GM12878 (cell line): ENCODE results near the gene SEMA7A. TPM values are rescaled to one million over a fixed set of nuclear protein-coding genes. Genes with fewer than 3 reads are reported as not detected.
A peak's percentile ranks its signal among the peaks of the same experiment; 100 is the strongest.
"Not testable (repeated sequence)": the region's sequence is repeated elsewhere in the genome, so short reads cannot be mapped to it uniquely, and the experiment has no call there.

Experiments used
- ATAC-seq: fragments of 200-7000 bp; cut with Tn5 transposase; 3 replicates; pipeline ENCODE4 v1.9.1; 2020; ENCODE audit warnings: mild to moderate bottlenecking, moderate library complexity
- BruUV-seq: library from RNA; stranded (reverse); fragments of 400-500 nt; replicated peaks from 2 replicates; lab custom pipeline; 2021; lab: Mats Ljungman, UMichigan
- CTCF ChIA-PET: fragments of 300-600 bp; sonication (Branson Sonifier 250); formaldehyde crosslinking; extraction: SDS; loops from one replicate; lab custom pipeline; 2021; ENCODE audit warnings: inconsistent platforms; lab: Yijun Ruan, JAX
- POLR2A ChIA-PET: fragments of 350-600 bp; formaldehyde crosslinking; extraction: SDS; loops from one replicate; lab custom pipeline; 2021; ENCODE audit warnings: inconsistent platforms; lab: Charles Lee
- RAD21 ChIA-PET: fragments of 300-600 bp; sonication (Branson Sonifier 250); formaldehyde crosslinking; loops from one replicate; lab custom pipeline; 2023; ENCODE audit warnings: antibody characterized with exemption; ENCODE audit not compliant: unreplicated experiment; lab: Charles Lee
- SMC1A ChIA-PET: fragments of 300-600 bp; sonication (Branson Sonifier 250); formaldehyde crosslinking; loops from one replicate; lab custom pipeline; 2023; ENCODE audit not compliant: unreplicated experiment, uncharacterized antibody; lab: Charles Lee
- DNase-seq: peaks from one replicate; pipeline ENCODE4 v3.0.0-alpha.2; 2011; ENCODE audit warnings: low read depth, low spot score
- FAIRE-seq: peaks from 3 replicates; lab custom pipeline; 2011; peaks lifted over from hg19 to GRCh38; lab: Jason Lieb, UNC
- H2AFZ ChIP-seq: 2 replicates; pipeline ENCODE4 v1.6.0; 2011; ENCODE audit warnings: low read depth, low read length, control low read depth; ENCODE audit not compliant: control insufficient read depth
- H3K27ac ChIP-seq: 2 replicates; pipeline ENCODE4 v1.5.1; 2011; ENCODE audit warnings: control low read depth; ENCODE audit not compliant: control insufficient read depth, insufficient read depth
- H3K27me3 ChIP-seq, 2 experiments: replicated peaks in 1 of 2; 2 replicates each; pipeline versions ENCODE4 v1.6.0 to v1.6.1; 2011; ENCODE audit warnings: low read length in 1 of 2; ENCODE audit not compliant: control insufficient read depth in 2 of 2, insufficient read depth in 2 of 2
- H3K36me3 ChIP-seq, 2 experiments: 2 replicates each; pipeline ENCODE4 v1.5.1; 2011; ENCODE audit warnings: low read length in 1 of 2; ENCODE audit not compliant: control insufficient read depth in 2 of 2, insufficient read depth in 2 of 2
- H3K4me1 ChIP-seq: 2 replicates; pipeline ENCODE4 v1.6.1; 2011; ENCODE audit warnings: mild to moderate bottlenecking, low read length, moderate library complexity, mixed read lengths; ENCODE audit not compliant: control insufficient read depth, insufficient read depth
- H3K4me2 ChIP-seq: 2 replicates; pipeline ENCODE4 v1.6.0; 2011; ENCODE audit warnings: control low read depth; ENCODE audit not compliant: control insufficient read depth, insufficient read depth
- H3K4me3 ChIP-seq: fragments of 200-600 bp; sonication (generic); 2 replicates; pipeline ENCODE4 v1.5.1; 2016
- H3K79me2 ChIP-seq: 2 replicates; pipeline ENCODE4 v1.6.0; 2011; ENCODE audit warnings: low read length; ENCODE audit not compliant: control insufficient read depth, insufficient read depth
- H3K9ac ChIP-seq: 2 replicates; pipeline ENCODE4 v1.8.0; 2011; ENCODE audit warnings: low read length, control low read depth, mixed read lengths; ENCODE audit not compliant: control insufficient read depth, insufficient read depth
- H3K9me3 ChIP-seq: replicated peaks from 3 replicates; pipeline ENCODE4 v1.5.1; 2011; ENCODE audit warnings: mild to moderate bottlenecking, low read length; ENCODE audit not compliant: control insufficient read depth, insufficient read depth
- H4K20me1 ChIP-seq: 2 replicates; pipeline ENCODE4 v1.6.0; 2011; ENCODE audit not compliant: control insufficient read depth, insufficient read depth
- E4F1 ChIP-seq: fragments of 450-650 bp; IDR thresholded peaks from 2 replicates; pipeline ENCODE4 v1.6.1; 2018; ENCODE audit warnings: borderline replicate concordance, mild to moderate bottlenecking; ENCODE audit not compliant: partially characterized antibody
- WGBS: methylation state at CpG from one replicate; pipeline ENCODE4 v1.1.6; 2016; ENCODE audit warnings: low lambda C conversion rate; ENCODE audit not compliant: insufficient replicate concordance, insufficient coverage; ENCODE audit errors: missing lambda C conversion rate; 5-methylcytosine and 5-hydroxymethylcytosine counted together
- in situ Hi-C: fragments of 300-500 bp; cut with MboI; formaldehyde crosslinking; loops from 9 replicates; pipeline ENCODE4 v1.14.3; 2018; ENCODE audit warnings: mixed read lengths
- intact Hi-C: fragments of 100-400 bp; cut with micrococcal nuclease; formaldehyde crosslinking; loops from one replicate; pipeline ENCODE4 v1.14.2; 2022; ENCODE audit not compliant: unreplicated experiment
- microRNA-seq: library from miRNA; unstranded; fragments of <30 nt; microRNA quantifications from one replicate; pipeline ENCODE4, GENCODE V29; 2018
- polyA plus RNA-seq, 11 experiments: library from polyadenylated mRNA; depleted of rRNA in 4 of 11; unstranded in 6 of 11; stranded (reverse) in 5 of 11; fragments of >200 nt; fragmentation: Nextera tagmentation in 4 of 11; fragmentation: Illumina TruSeq in 1 of 11; extraction: Ambion mirVana in 4 of 11; extraction: Trizol in 1 of 11; gene quantifications; 1 replicate in 1 of 11; 2 replicates in 10 of 11; pipeline versions ENCODE4 v1.2.1 to v1.2.3, GENCODE V29; 2011 to 2016; ENCODE audit warnings: inconsistent platforms in 2 of 11, missing spikeins in 2 of 11, low read depth in 1 of 11
- small RNA-seq: library from RNA; depleted of rRNA; stranded (forward); fragments of <200 nt; gene quantifications from one replicate; pipeline ENCODE3, GENCODE V24; 2014
- total RNA-seq, 4 experiments: library from RNA; depleted of rRNA in 3 of 4; stranded (reverse); fragments of >200 nt in 3 of 4; fragmentation: Illumina TruSeq in 1 of 4; extraction: Trizol in 1 of 4; gene quantifications; 2 replicates each; pipeline versions ENCODE4 v1.2.1 to v1.2.3, GENCODE V29; 2013 to 2021

The SEMA7A gene
- total and polyA plus RNA-seq, 10 of the 15 experiments (the other 5 are each of a cell fraction or from before 2014, with no cell fraction given): 0.08 to 112 (median 53.5) TPM

GRCh38 chr15:74362482-74362881 is 71.3 kb downstream of the SEMA7A start (continued):
- TF ChIP-seq E4F1: no peak

- H4K20me1 ChIP-seq, H2AFZ ChIP-seq, H3K4me2 ChIP-seq, H3K4me1 ChIP-seq, BruUV-seq, FAIRE-seq, ATAC-seq, H3K79me2 ChIP-seq, H3K36me3 ChIP-seq, POLR2A ChIA-PET, in situ Hi-C loops, intact Hi-C loops, H3K9me3 ChIP-seq, H3K4me3 ChIP-seq, DNase-seq, H3K27me3 ChIP-seq, H3K27ac ChIP-seq, H3K9ac ChIP-seq, RAD21 ChIA-PET: not testable (repeated sequence)
- ChIA-PET SMC1A (interaction anchor here (1.0 kb wide), 1 partner anchor 9 kb away, joined by 4 read pairs; no protein-coding TSS in a partner anchor), CTCF (interaction anchor here (1.7 kb wide), 2 partner anchors 261 to 388 kb away, joined by 4 to 10 read pairs; no protein-coding TSS in a partner anchor)
- WGBS: 27% methylated on average over 1 of the region's 1 CpG
Measured at GRCh38 chr15:74360855-74361254, 72.9 kb downstream of the SEMA7A start.

- H3K9ac ChIP-seq, H3K4me1 ChIP-seq, H4K20me1 ChIP-seq, H3K4me3 ChIP-seq, H3K9me3 ChIP-seq, H3K4me2 ChIP-seq, H3K79me2 ChIP-seq, DNase-seq, BruUV-seq, ATAC-seq, FAIRE-seq, in situ Hi-C loops, POLR2A ChIA-PET, RAD21 ChIA-PET, H3K36me3 ChIP-seq, H3K27ac ChIP-seq, H3K27me3 ChIP-seq, H2AFZ ChIP-seq, intact Hi-C loops: not testable (repeated sequence)
- CTCF ChIA-PET: interaction anchor here (1.1 to 1.7 kb wide), 2 partner anchors 16 to 386 kb away, joined by 4 to 10 read pairs; no protein-coding TSS in a partner anchor
- WGBS: 36% methylated on average over 6 of the region's 6 CpGs
- SMC1A ChIA-PET: interaction anchor here (0.8 kb wide), 1 partner anchor 181 kb away, joined by 3 read pairs; the partner anchor contains the start of gene ARID3B
Measured at GRCh38 chr15:74359376-74359775, 74.4 kb downstream of the SEMA7A start.

Small RNA genes within 50 kb of the gene (microRNA-seq; reads per million reads assigned to microRNA genes)
- 3.0 reads per million, percentile 15 among the genes with 10 or more reads in this experiment for gene MIR6881

Small RNA genes within 50 kb of the gene (small RNA-seq; reads per million reads assigned to genes)
- 1.3 reads per million, percentile 42 among the genes with 10 or more reads in this experiment for gene MIR6881

Other genes starting within 250 kb of the SEMA7A start
- gene STRA6, start 231.2 kb downstream of the SEMA7A start, total RNA-seq (2014; rRNA removed): 6.9 and 7.1 TPM in 2 replicates
- gene STRA6, start 231.2 kb downstream of the SEMA7A start, total RNA-seq (2014; rRNA removed; fragmentation: Illumina TruSeq; extraction: Trizol): 4.1 and 4.4 TPM in 2 replicates
- 9.7 and 10.0 TPM in 2 replicates for gene STRA6, start 231.2 kb downstream of the SEMA7A start, total RNA-seq (2021)
- 0.39 and 1.3 TPM in 2 replicates for gene STRA6, start 231.2 kb downstream of the SEMA7A start, polyA plus RNA-seq (2011; rRNA removed)
- gene STRA6, start 231.2 kb downstream of the SEMA7A start, polyA plus RNA-seq (2014; fragmentation: Illumina TruSeq; extraction: Trizol): 2.4 and 4.2 TPM in 2 replicates
- gene STRA6, start 231.2 kb downstream of the SEMA7A start, polyA plus RNA-seq (2014; fragmentation: Nextera tagmentation; extraction: Ambion mirVana): under 1 TPM; 0.31 to 0.62 TPM
- gene STRA6, start 231.2 kb downstream of the SEMA7A start, polyA plus RNA-seq (2014; rRNA removed): 8.8 and 10.8 TPM in 2 replicates
- gene STRA6, start 231.2 kb downstream of the SEMA7A start, polyA plus RNA-seq (2016; fragmentation: Nextera tagmentation; extraction: Ambion mirVana): 10 to 100 TPM in 1 of 2 experiments, 1 to 10 TPM in 1; 8.8 to 10.4 TPM
- gene CCDC33, start 197.6 kb downstream of the SEMA7A start, total RNA-seq (2014; rRNA removed): 2.6 and 2.9 TPM in 2 replicates
- 4.4 and 4.8 TPM in 2 replicates for gene CCDC33, start 197.6 kb downstream of the SEMA7A start, total RNA-seq (2014; rRNA removed; fragmentation: Illumina TruSeq; extraction: Trizol)
- 4.1 and 4.9 TPM in 2 replicates for gene CCDC33, start 197.6 kb downstream of the SEMA7A start, total RNA-seq (2021)
- 0.36 and 0.57 TPM in 2 replicates for gene CCDC33, start 197.6 kb downstream of the SEMA7A start, polyA plus RNA-seq (2011; rRNA removed)
- gene CCDC33, start 197.6 kb downstream of the SEMA7A start, polyA plus RNA-seq (2014; fragmentation: Illumina TruSeq; extraction: Trizol): 3.1 and 3.2 TPM in 2 replicates
- gene CCDC33, start 197.6 kb downstream of the SEMA7A start, polyA plus RNA-seq (2014; fragmentation: Nextera tagmentation; extraction: Ambion mirVana): 1 to 10 TPM; 3.0 to 5.4 TPM
- 4.1 and 6.0 TPM in 2 replicates for gene CCDC33, start 197.6 kb downstream of the SEMA7A start, polyA plus RNA-seq (2014; rRNA removed)
- gene CCDC33, start 197.6 kb downstream of the SEMA7A start, polyA plus RNA-seq (2016; fragmentation: Nextera tagmentation; extraction: Ambion mirVana): 1 to 10 TPM; 4.7 to 5.8 TPM
- not detected in 2 replicates for gene CYP11A1, start 66.3 kb downstream of the SEMA7A start, total RNA-seq (2014; rRNA removed)
- not detected in 2 replicates for gene CYP11A1, start 66.3 kb downstream of the SEMA7A start, total RNA-seq (2014; rRNA removed; fragmentation: Illumina TruSeq; extraction: Trizol)
- gene CYP11A1, start 66.3 kb downstream of the SEMA7A start, total RNA-seq (2021): 0.29 and 0.69 TPM in 2 replicates
- gene CYP11A1, start 66.3 kb downstream of the SEMA7A start, polyA plus RNA-seq (2011; rRNA removed): 1.1 and 1.2 TPM in 2 replicates
- gene CYP11A1, start 66.3 kb downstream of the SEMA7A start, polyA plus RNA-seq (2014; fragmentation: Illumina TruSeq; extraction: Trizol): 0.19 TPM in 1 of 2 replicates, not detected in the other
- under 1 TPM; 0.11 to 0.23 TPM for gene CYP11A1, start 66.3 kb downstream of the SEMA7A start, polyA plus RNA-seq (2014; fragmentation: Nextera tagmentation; extraction: Ambion mirVana)
- 0.52 TPM in 1 of 2 replicates, not detected in the other for gene CYP11A1, start 66.3 kb downstream of the SEMA7A start, polyA plus RNA-seq (2014; rRNA removed)
- gene CYP11A1, start 66.3 kb downstream of the SEMA7A start, polyA plus RNA-seq (2016; fragmentation: Nextera tagmentation; extraction: Ambion mirVana): not detected
- 106 and 107 TPM in 2 replicates for gene UBL7, start 27.2 kb upstream of the SEMA7A start, total RNA-seq (2014; rRNA removed)
- gene UBL7, start 27.2 kb upstream of the SEMA7A start, total RNA-seq (2014; rRNA removed; fragmentation: Illumina TruSeq; extraction: Trizol): 44.3 and 46.6 TPM in 2 replicates
- gene UBL7, start 27.2 kb upstream of the SEMA7A start, total RNA-seq (2021): 81.3 and 84.8 TPM in 2 replicates
- gene UBL7, start 27.2 kb upstream of the SEMA7A start, polyA plus RNA-seq (2011; rRNA removed): 72.6 and 89.7 TPM in 2 replicates
- gene UBL7, start 27.2 kb upstream of the SEMA7A start, polyA plus RNA-seq (2014; fragmentation: Illumina TruSeq; extraction: Trizol): 61.3 and 90.5 TPM in 2 replicates
- gene UBL7, start 27.2 kb upstream of the SEMA7A start, polyA plus RNA-seq (2014; fragmentation: Nextera tagmentation; extraction: Ambion mirVana): 10 to 100 TPM; 25.9 to 59.1 TPM
- 117 and 135 TPM in 2 replicates for gene UBL7, start 27.2 kb upstream of the SEMA7A start, polyA plus RNA-seq (2014; rRNA removed)
- 100 to 1,000 TPM; 123 to 145 TPM for gene UBL7, start 27.2 kb upstream of the SEMA7A start, polyA plus RNA-seq (2016; fragmentation: Nextera tagmentation; extraction: Ambion mirVana)
- gene ARID3B, start 107.3 kb upstream of the SEMA7A start, total RNA-seq (2014; rRNA removed): 16.0 and 18.6 TPM in 2 replicates
- 14.6 and 15.0 TPM in 2 replicates for gene ARID3B, start 107.3 kb upstream of the SEMA7A start, total RNA-seq (2014; rRNA removed; fragmentation: Illumina TruSeq; extraction: Trizol)
- gene ARID3B, start 107.3 kb upstream of the SEMA7A start, total RNA-seq (2021): 29.3 and 32.8 TPM in 2 replicates
- gene ARID3B, start 107.3 kb upstream of the SEMA7A start, polyA plus RNA-seq (2011; rRNA removed): 13.5 and 25.2 TPM in 2 replicates
- gene ARID3B, start 107.3 kb upstream of the SEMA7A start, polyA plus RNA-seq (2014; fragmentation: Illumina TruSeq; extraction: Trizol): 20.1 and 22.7 TPM in 2 replicates
- 1 to 10 TPM; 1.1 to 1.8 TPM for gene ARID3B, start 107.3 kb upstream of the SEMA7A start, polyA plus RNA-seq (2014; fragmentation: Nextera tagmentation; extraction: Ambion mirVana)
- 33.4 and 38.7 TPM in 2 replicates for gene ARID3B, start 107.3 kb upstream of the SEMA7A start, polyA plus RNA-seq (2014; rRNA removed)
- gene ARID3B, start 107.3 kb upstream of the SEMA7A start, polyA plus RNA-seq (2016; fragmentation: Nextera tagmentation; extraction: Ambion mirVana): 10 to 100 TPM; 33.0 to 33.4 TPM
- gene CLK3, start 181.9 kb upstream of the SEMA7A start, total RNA-seq (2014; rRNA removed): 74.7 and 82.6 TPM in 2 replicates
- gene CLK3, start 181.9 kb upstream of the SEMA7A start, total RNA-seq (2014; rRNA removed; fragmentation: Illumina TruSeq; extraction: Trizol): 48.7 and 51.9 TPM in 2 replicates
- gene CLK3, start 181.9 kb upstream of the SEMA7A start, total RNA-seq (2021): 65.6 and 74.6 TPM in 2 replicates
- gene CLK3, start 181.9 kb upstream of the SEMA7A start, polyA plus RNA-seq (2011; rRNA removed): 87.8 and 169 TPM in 2 replicates
- 52.7 and 89.4 TPM in 2 replicates for gene CLK3, start 181.9 kb upstream of the SEMA7A start, polyA plus RNA-seq (2014; fragmentation: Illumina TruSeq; extraction: Trizol)
- 1 to 10 TPM; 3.3 to 5.8 TPM for gene CLK3, start 181.9 kb upstream of the SEMA7A start, polyA plus RNA-seq (2014; fragmentation: Nextera tagmentation; extraction: Ambion mirVana)
- gene CLK3, start 181.9 kb upstream of the SEMA7A start, polyA plus RNA-seq (2014; rRNA removed): 82.5 and 85.3 TPM in 2 replicates
- gene CLK3, start 181.9 kb upstream of the SEMA7A start, polyA plus RNA-seq (2016; fragmentation: Nextera tagmentation; extraction: Ambion mirVana): 10 to 100 TPM; 52.0 to 57.8 TPM